GM23248 (cell line): Measurements from ENCODE around the gene GPR137B. TPM values are rescaled to one million over a fixed set of nuclear protein-coding genes. Genes with fewer than 3 reads are reported as not detected.

ENCODE experiments used
- DNase-seq: peaks from one replicate; pipeline ENCODE4 v3.0.0-alpha.2; 2015
- H2AFZ ChIP-seq: fragments of 200-600 bp; sonication (generic); 2 replicates; pipeline ENCODE4 v1.6.1; 2016; ENCODE audit warnings: antibody characterized with exemption
- H3F3A ChIP-seq: fragments of 200-600 bp; sonication (generic); 2 replicates; pipeline ENCODE4 v1.6.1; 2016; ENCODE audit warnings: mild to moderate bottlenecking, antibody characterized with exemption, mixed run types; ENCODE audit not compliant: insufficient read depth
- H3K27ac ChIP-seq: fragments of 200-600 bp; sonication (generic); 2 replicates; pipeline ENCODE4 v1.5.1; 2016; ENCODE audit warnings: mild to moderate bottlenecking
- H3K27me3 ChIP-seq: fragments of 200-600 bp; sonication (generic); replicated peaks from 2 replicates; pipeline ENCODE4 v1.6.1; 2016; ENCODE audit warnings: mild to moderate bottlenecking; ENCODE audit not compliant: insufficient read depth
- H3K36me3 ChIP-seq: fragments of 200-600 bp; sonication (generic); 2 replicates; pipeline ENCODE4 v1.6.1; 2016; ENCODE audit warnings: low read depth, mild to moderate bottlenecking
- H3K4me1 ChIP-seq: fragments of 200-600 bp; sonication (generic); 2 replicates; pipeline ENCODE4 v1.6.1; 2016; ENCODE audit warnings: mild to moderate bottlenecking; ENCODE audit not compliant: insufficient read depth
- H3K4me2 ChIP-seq: fragments of 200-600 bp; sonication (generic); one replicate; pipeline ENCODE4 v1.6.1; 2016; ENCODE audit warnings: mild to moderate bottlenecking; ENCODE audit not compliant: unreplicated experiment
- H3K4me3 ChIP-seq: fragments of 200-600 bp; sonication (generic); 2 replicates; pipeline ENCODE4 v1.5.1; 2016; ENCODE audit warnings: mild to moderate bottlenecking
- H3K79me2 ChIP-seq: fragments of 200-600 bp; sonication (generic); 2 replicates; pipeline ENCODE4 v1.6.1; 2016; ENCODE audit warnings: mild to moderate bottlenecking; ENCODE audit not compliant: insufficient read depth
- H3K9ac ChIP-seq: fragments of 200-600 bp; sonication (generic); 2 replicates; pipeline ENCODE4 v1.6.1; 2016; ENCODE audit warnings: mild to moderate bottlenecking
- H3K9me2 ChIP-seq: fragments of 200-600 bp; sonication (generic); 2 replicates; pipeline ENCODE4 v1.6.1; 2016; ENCODE audit warnings: mixed run types, mild to moderate bottlenecking, moderate library complexity; ENCODE audit not compliant: insufficient read depth
- H3K9me3 ChIP-seq: fragments of 200-600 bp; sonication (generic); one replicate; pipeline ENCODE4 v1.6.1; 2017; ENCODE audit warnings: low read depth
- H4K20me1 ChIP-seq: fragments of 200-600 bp; sonication (generic); 2 replicates; pipeline ENCODE4 v1.6.0; 2016; ENCODE audit not compliant: insufficient read depth
- EZH2 ChIP-seq: fragments of 200-600 bp; sonication (generic); IDR thresholded peaks from 2 replicates; pipeline ENCODE4 v1.6.1; 2018; ENCODE audit warnings: antibody characterized with exemption, mild to moderate bottlenecking; ENCODE audit not compliant: insufficient read depth, poor library complexity, severe bottlenecking
- EZH2phosphoT487 ChIP-seq: fragments of 200-600 bp; sonication (generic); IDR thresholded peaks from 2 replicates; pipeline ENCODE4 v1.6.1; 2018; ENCODE audit warnings: antibody characterized with exemption, moderate library complexity, mild to moderate bottlenecking, low read depth; ENCODE audit not compliant: insufficient read depth
- WGBS, 2 experiments: methylation state at CpG; one replicate each; pipeline ENCODE4 v1.1.6; 2015 to 2017; ENCODE audit warnings: low lambda C conversion rate in 2 of 2, low coverage in 1 of 2; ENCODE audit errors: missing lambda C conversion rate in 2 of 2; 5-methylcytosine and 5-hydroxymethylcytosine counted together
- in situ Hi-C: fragments of 300-500 bp; cut with MboI; formaldehyde crosslinking; loops from 2 replicates; pipeline ENCODE4 v1.15.0; 2020
- polyA plus RNA-seq: library from polyadenylated mRNA; unstranded; fragments of >200 nt; fragmentation: Nextera tagmentation; extraction: Ambion mirVana; gene quantifications from 2 replicates; pipeline ENCODE4 v1.2.1, GENCODE V29; 2016
- total RNA-seq: library from RNA; depleted of rRNA; stranded (reverse); fragments of >200 nt; shearing (Covaris generic); gene quantifications from 2 replicates; pipeline ENCODE4 v1.2.3, GENCODE V29; 2014

Gene GPR137B
- total and polyA plus RNA-seq, 2 experiments from 2014 or later, result 26.0 to 30.6 TPM

DNA sequence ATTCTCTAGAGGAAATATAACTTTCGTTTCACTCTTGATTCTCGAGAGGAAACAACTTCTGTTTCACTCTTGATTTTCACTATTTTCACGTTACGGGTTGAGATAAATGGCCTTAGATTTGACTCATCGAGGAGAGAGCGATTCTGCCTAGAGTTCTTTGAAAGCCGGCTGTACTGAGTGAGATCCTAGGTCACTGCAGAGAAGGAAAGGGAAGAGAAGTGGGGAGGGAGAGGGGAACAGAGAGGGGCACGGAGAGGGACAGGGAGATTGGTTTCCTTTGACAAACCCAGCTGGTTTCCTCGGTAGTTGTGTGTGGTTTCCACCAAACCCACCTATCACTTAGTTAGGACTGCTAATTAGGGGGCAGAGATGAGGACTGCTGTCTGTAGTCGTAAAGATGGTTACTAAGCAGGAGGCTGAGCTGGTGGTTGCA is 21.6 kb upstream of the GPR137B start:
- Histone ChIP-seq H3K36me3 (no peaks in the 10 kb centered on the region), H3K79me2 (no peaks in the 10 kb centered on the region), H3K9ac (no peak overlapping the region), H3K9me2 (no peaks in the 10 kb centered on the region), H4K20me1 (no peaks in the 10 kb centered on the region), H3K4me1 (no peaks in the 10 kb centered on the region), H3K27ac (no peak overlapping the region), H3K27me3 (peaks cover 7% of the 10 kb centered on the region), H3K4me3 (no peak overlapping the region), H3F3A (no peaks in the 10 kb centered on the region), H3K4me2 (no peak overlapping the region), H3K9me3 (no peaks in the 10 kb centered on the region), H2AFZ (no peak overlapping the region)
- no peak for DNase-seq
- 60 to 65% methylated on average over 10 of the region's 10 CpGs for WGBS, 2 experiments
- in situ Hi-C loops, result loop anchor here (25.0 kb wide), 2 partner anchors 767 to 1442 kb away; no protein-coding TSS in a partner anchor
- TF ChIP-seq EZH2phosphoT487, result no peak
- no peak for TF ChIP-seq EZH2

GRCh38 chr1:236122176-236122575 is 20.2 kb upstream of the GPR137B start:
- Histone ChIP-seq H3K27me3 (peaks cover 7% of the 10 kb centered on the region), H3K9me3 (no peaks in the 10 kb centered on the region), H4K20me1 (no peaks in the 10 kb centered on the region), H3F3A (no peaks in the 10 kb centered on the region), H3K9ac (no peak overlapping the region), H3K27ac (no peak overlapping the region), H3K36me3 (no peaks in the 10 kb centered on the region), H2AFZ (no peak overlapping the region), H3K4me1 (no peaks in the 10 kb centered on the region), H3K4me2 (no peak overlapping the region), H3K4me3 (no peak overlapping the region), H3K9me2 (no peaks in the 10 kb centered on the region), H3K79me2 (no peaks in the 10 kb centered on the region)
- WGBS, 2 experiments, result 69 to 73% methylated on average over 7 of the region's 7 CpGs
- no peak for DNase-seq
- TF ChIP-seq EZH2 (no peak), EZH2phosphoT487 (no peak)
- in situ Hi-C loops, result loop anchor here (25.0 kb wide), 2 partner anchors 765 to 1440 kb away; no protein-coding TSS in a partner anchor

DNA sequence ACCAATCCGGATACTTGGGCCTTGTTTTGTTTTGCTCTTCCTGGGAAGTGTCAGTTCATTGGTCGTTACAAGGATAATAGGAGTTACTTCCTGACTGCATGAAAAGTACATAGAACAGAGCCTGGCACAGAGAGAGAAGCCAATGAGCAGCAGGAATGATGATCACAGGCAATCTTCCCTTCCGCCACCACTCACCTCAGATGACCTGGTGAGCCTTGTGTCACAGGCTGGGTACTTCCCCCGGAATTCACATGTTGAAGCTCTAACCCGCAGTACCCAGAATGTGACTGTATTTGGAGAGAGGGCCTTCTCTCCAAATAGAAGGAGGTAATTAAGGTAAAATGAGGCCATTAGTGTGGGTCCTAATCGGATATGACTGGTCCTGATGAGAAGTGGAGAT is 18.8 kb upstream of the GPR137B start:
- Histone ChIP-seq H3K9me2 (no peaks in the 10 kb centered on the region), H3K4me2 (no peak overlapping the region), H3K4me3 (no peak overlapping the region), H3F3A (no peaks in the 10 kb centered on the region), H3K9ac (no peak overlapping the region), H3K9me3 (no peaks in the 10 kb centered on the region), H3K27me3 (peaks cover under 1% of the 10 kb centered on the region; the same call in 1 of the 2 replicates), H3K4me1 (no peaks in the 10 kb centered on the region), H4K20me1 (no peaks in the 10 kb centered on the region), H3K79me2 (no peaks in the 10 kb centered on the region), H3K36me3 (no peaks in the 10 kb centered on the region), H2AFZ (no peak overlapping the region), H3K27ac (no peak overlapping the region)
- in situ Hi-C loops, result loop anchor here (25.0 kb wide), 2 partner anchors 764 to 1439 kb away; no protein-coding TSS in a partner anchor
- WGBS, 2 experiments, result 55 to 61% methylated on average over 6 of the region's 6 CpGs
- DNase-seq, result no peak
- no peak for TF ChIP-seq EZH2
- no peak for TF ChIP-seq EZH2phosphoT487

GRCh38 chr1:236124965-236125364 is 17.4 kb upstream of the GPR137B start:
- no peaks in the 10 kb centered on the region for H3K9me3 ChIP-seq
- no peaks in the 10 kb centered on the region; the same call in 1 of the 2 replicates for H3K27me3 ChIP-seq
- no peaks in the 10 kb centered on the region for H3K79me2 ChIP-seq
- no peaks in the 10 kb centered on the region for H4K20me1 ChIP-seq
- H2AFZ ChIP-seq, result no peak overlapping the region
- TF ChIP-seq EZH2phosphoT487 (no peak), EZH2 (no peak)
- no peak overlapping the region for H3K27ac ChIP-seq
- H3K9me2 ChIP-seq, result no peaks in the 10 kb centered on the region
- H3K36me3 ChIP-seq, result no peaks in the 10 kb centered on the region
- H3K4me3 ChIP-seq, result no peak overlapping the region
- no peak overlapping the region for H3K4me2 ChIP-seq
- WGBS, 2 experiments, result 43 to 51% methylated on average over 2 of the region's 2 CpGs
- DNase-seq, result no peak
- H3K9ac ChIP-seq, result no peak overlapping the region
- H3K4me1 ChIP-seq, result no peaks in the 10 kb centered on the region
- no peaks in the 10 kb centered on the region for H3F3A ChIP-seq
- in situ Hi-C loops, result loop anchor here (25.0 kb wide), 2 partner anchors 762 to 1437 kb away; no protein-coding TSS in a partner anchor
